Ecto neural progenitor cell (in vitro differentiated cells): ENCODE measurements around the gene KRT6B.
"Not testable (repeated sequence)": the region's sequence is repeated elsewhere in the genome, so short reads cannot be mapped to it uniquely, and the experiment has no call there.

ENCODE experiments used
- DNase-seq: peaks from one replicate; pipeline ENCODE4 v3.0.0-alpha.2; 2018; ENCODE audit warnings: low spot score

Gene KRT6B

GRCh38 chr12:52411815-52412214, 40.1 kb downstream of the KRT6B start:
- no peak for DNase-seq

- not testable (repeated sequence) for DNase-seq
These were observed 41.2 kb downstream of the KRT6B start for GRCh38 chr12:52410589-52411248.

- no peak for DNase-seq
These were observed 44.0 kb downstream of the KRT6B start for GRCh38 chr12:52407918-52408317.

GRCh38 chr12:52405922-52406385, 46.0 kb downstream of the KRT6B start, which contains the start of gene KRT82:
TSS of gene KRT82 (minus strand) at chr12:52406335. CDS start at chr12:52406277, 58 bp downstream.
- no peak for DNase-seq

GRCh38 chr12:52404951-52405350, 47.0 kb downstream of the KRT6B start:
- DNase-seq: no peak

- DNase-seq: no peak
These were observed 48.4 kb downstream of the KRT6B start for GRCh38 chr12:52403561-52403960.

GRCh38 chr12:52402873-52403540, 48.9 kb downstream of the KRT6B start:
- DNase-seq: no peak

GRCh38 chr12:52402377-52402776, 49.6 kb downstream of the KRT6B start:
- DNase-seq: no peak

GRCh38 chr12:52401926-52402325, 50.0 kb downstream of the KRT6B start:
- DNase-seq: no peak

GRCh38 chr12:52401526-52401925, 50.4 kb downstream of the KRT6B start:
- DNase-seq: no peak

- DNase-seq: no peak
These were observed 51.0 kb downstream of the KRT6B start for GRCh38 chr12:52400906-52401305.

GRCh38 chr12:52399756-52400155, 52.2 kb downstream of the KRT6B start:
- DNase-seq: no peak

- no peak for DNase-seq
These were observed 53.8 kb downstream of the KRT6B start for GRCh38 chr12:52398176-52398575.

- DNase-seq: no peak
These were observed 55.3 kb downstream of the KRT6B start for GRCh38 chr12:52396656-52397055.
